Measurements from ENCODE around the gene MAP3K1.

- TF ChIP-seq CTCF (IDR thresholded peaks at IDR 0.05) (no peak), POLR2A (IDR thresholded peaks at IDR 0.05) (no peak)
Observed at GRCh38 chr5:56900858-56901578, 85.7 kb downstream of the MAP3K1 start.
